HCT116 (cell line): ENCODE data around the gene OR6A2. TPM values are rescaled to one million over a fixed set of nuclear protein-coding genes. Genes with fewer than 3 reads are reported as not detected.

Experiments
- ATAC-seq: fragments of 200-7000 bp; cut with Tn5 transposase; 2 replicates; pipeline ENCODE4 v1.9.1; 2020; ENCODE audit warnings: mild to moderate bottlenecking, moderate library complexity
- BruUV-seq: library from RNA; stranded (reverse); fragments of 400-500 nt; replicated peaks from 2 replicates; lab custom pipeline; 2021; lab: Mats Ljungman, UMichigan
- CTCF ChIA-PET: fragments of 300-600 bp; sonication (Branson Sonifier 250); formaldehyde crosslinking; loops from one replicate; lab custom pipeline; 2021; ENCODE audit warnings: antibody characterized with exemption; lab: Charles Lee
- POLR2A ChIA-PET: fragments of 300-600, 350-600 bp; sonication (Branson Sonifier 250); formaldehyde crosslinking; loops from one replicate; lab custom pipeline; 2021; ENCODE audit warnings: antibody characterized with exemption; lab: Charles Lee
- RAD21 ChIA-PET, 2 experiments: fragments of 300-600 bp; sonication (Branson Sonifier 250); formaldehyde crosslinking; loops; one replicate each; lab custom pipeline; 2023; ENCODE audit warnings: low total read pairs in 2 of 2; ENCODE audit not compliant: uncharacterized antibody in 2 of 2, unreplicated experiment in 2 of 2, low non-redundant PET in 1 of 2; lab: Charles Lee
- DNase-seq: peaks from one replicate; pipeline ENCODE4 v3.0.0-alpha.2; 2010; ENCODE audit warnings: low read depth, low spot score
- H2AFZ ChIP-seq: fragments of 200-600 bp; shearing (Covaris generic), sonication (generic); 2 replicates; pipeline ENCODE4 v1.6.1; 2017; ENCODE audit warnings: low read depth, mixed run types, mixed read lengths, antibody characterized with exemption, low read length; ENCODE audit not compliant: poor library complexity, severe bottlenecking
- H3K27ac ChIP-seq: 2 replicates; pipeline ENCODE4 v1.5.1; 2012; ENCODE audit warnings: low read depth, low read length
- H3K27me3 ChIP-seq: fragments of 200-600 bp; sonication (generic); 2 replicates; pipeline ENCODE4 v1.6.1; 2016; ENCODE audit warnings: mixed run types, low read length, mixed read lengths; ENCODE audit not compliant: insufficient read depth
- H3K36me3 ChIP-seq, 2 experiments: fragments of 200-500 bp in 1 of 2; fragments of 200-600 bp in 1 of 2; sonication (Bioruptor generic) in 1 of 2; sonication (generic) in 1 of 2; 2 replicates each; pipeline versions ENCODE4 v1.5.1 to v1.6.1; 2014 to 2016; ENCODE audit warnings: low read length in 2 of 2, inconsistent platforms in 1 of 2, mixed read lengths in 1 of 2, mixed run types in 1 of 2; ENCODE audit not compliant: insufficient read depth in 2 of 2, control insufficient read depth in 1 of 2
- H3K4me1 ChIP-seq, 2 experiments: fragments of 200-600 bp in 1 of 2; sonication (generic) in 1 of 2; 2 replicates each; pipeline versions ENCODE4 v1.5.1 to v1.6.1; 2012 to 2017; ENCODE audit warnings: low read length in 2 of 2, inconsistent platforms in 1 of 2, mild to moderate bottlenecking in 1 of 2, mixed read lengths in 1 of 2, mixed run types in 1 of 2, moderate library complexity in 1 of 2; ENCODE audit not compliant: insufficient read depth in 2 of 2, control insufficient read depth in 1 of 2
- H3K4me2 ChIP-seq: fragments of 200-600 bp; sonication (generic); 2 replicates; pipeline ENCODE4 v1.6.1; 2017; ENCODE audit warnings: mixed run types, low read length, mixed read lengths
- H3K4me3 ChIP-seq, 2 experiments: fragments of 200-600 bp in 1 of 2; sonication (generic) in 1 of 2; replicated peaks in 1 of 2; 2 replicates each; pipeline ENCODE4 v1.5.1; 2011 to 2016; ENCODE audit warnings: low read length in 2 of 2, control low read depth in 1 of 2, low read depth in 1 of 2, mild to moderate bottlenecking in 1 of 2, mixed read lengths in 1 of 2, mixed run types in 1 of 2
- H3K79me2 ChIP-seq: fragments of 200-600 bp; sonication (generic); 2 replicates; pipeline ENCODE4 v1.6.1; 2017; ENCODE audit warnings: mild to moderate bottlenecking, mixed run types, low read length, moderate library complexity, mixed read lengths; ENCODE audit not compliant: insufficient read depth
- H3K9ac ChIP-seq: fragments of 200-600 bp; sonication (generic); 2 replicates; pipeline ENCODE4 v1.6.1; 2016; ENCODE audit warnings: low read length, mixed read lengths
- H3K9me2 ChIP-seq: fragments of 200-600 bp; sonication (generic), shearing (Covaris generic); 2 replicates; pipeline ENCODE4 v1.6.1; 2017; ENCODE audit warnings: mixed run types, mild to moderate bottlenecking, moderate library complexity; ENCODE audit not compliant: insufficient read depth
- H3K9me3 ChIP-seq, 2 experiments: fragments of 200-500 bp in 1 of 2; fragments of 200-600 bp in 1 of 2; sonication (Bioruptor generic) in 1 of 2; sonication (generic) in 1 of 2; 2 replicates each; pipeline ENCODE4 v1.6.1; 2014 to 2017; ENCODE audit warnings: low read length in 2 of 2, mixed read lengths in 2 of 2, inconsistent platforms in 1 of 2, low read depth in 1 of 2, mild to moderate bottlenecking in 1 of 2, mixed run types in 1 of 2, moderate library complexity in 1 of 2; ENCODE audit not compliant: control insufficient read depth in 1 of 2, insufficient read depth in 1 of 2
- H4K20me1 ChIP-seq: fragments of 200-600 bp; sonication (generic), shearing (Covaris generic); 2 replicates; pipeline ENCODE4 v1.6.1; 2017; ENCODE audit warnings: mixed run types, mild to moderate bottlenecking, moderate library complexity; ENCODE audit not compliant: insufficient read depth
- CEBPB ChIP-seq: IDR thresholded peaks from 2 replicates; pipeline ENCODE4 v1.6.1; 2012; ENCODE audit warnings: low read depth
- ELF1 ChIP-seq: IDR thresholded peaks from 2 replicates; pipeline ENCODE4 v1.6.1; 2012; ENCODE audit warnings: low read depth, borderline replicate concordance
- FOSL1 ChIP-seq: IDR thresholded peaks from 2 replicates; pipeline ENCODE4 v1.6.1; 2012; ENCODE audit warnings: low read depth
- JUND ChIP-seq: IDR thresholded peaks from 2 replicates; pipeline ENCODE4 v1.6.1; 2012
- RAD21 ChIP-seq: IDR thresholded peaks from 2 replicates; pipeline ENCODE4 v1.6.1; 2012; ENCODE audit warnings: low read depth, mild to moderate bottlenecking
- SIN3A ChIP-seq: IDR thresholded peaks from 2 replicates; pipeline ENCODE4 v1.6.1; 2012; ENCODE audit warnings: low read depth
- YY1 ChIP-seq: IDR thresholded peaks from 2 replicates; pipeline ENCODE4 v1.6.1; 2011; ENCODE audit warnings: low read length, low read depth, moderate library complexity, mild to moderate bottlenecking; ENCODE audit not compliant: insufficient replicate concordance; ENCODE audit errors: extremely low read depth
- ZFX ChIP-seq: fragments of 450-650 bp; IDR thresholded peaks from 2 replicates; pipeline ENCODE4 v1.6.1; 2017
- ZNF274 ChIP-seq: fragments of 200-500 bp; sonication (Bioruptor generic); IDR thresholded peaks from 2 replicates; pipeline ENCODE4 v1.6.1; 2014; ENCODE audit warnings: mild to moderate bottlenecking, low read depth, low read length, inconsistent platforms
- intact Hi-C: fragments of 100-400 bp; cut with micrococcal nuclease; formaldehyde crosslinking; loops from 2 replicates; pipeline ENCODE4 v1.10.0; 2022
- total RNA-seq: library from RNA; stranded (reverse); gene quantifications from one replicate; pipeline ENCODE4 v1.2.1, GENCODE V29; 2021; ENCODE audit not compliant: unreplicated experiment
- TF ChIP-seq, protein P1 (sequence below): IDR thresholded peaks from 2 replicates; pipeline ENCODE4 v1.6.1; 2012
- TF ChIP-seq, protein P2 (sequence below), 3 experiments: fragments of 200-600 bp in 1 of 3; sonication (generic) in 1 of 3; IDR thresholded peaks in 2 of 3; conservative IDR thresholded peaks in 1 of 3; 2 replicates each; pipeline ENCODE4 v1.5.1; 2012 to 2017; ENCODE audit warnings: low read depth in 2 of 3, low read length in 2 of 3, antibody characterized with exemption in 1 of 3, borderline replicate concordance in 1 of 3, control low read depth in 1 of 3, mild to moderate bottlenecking in 1 of 3, mixed read lengths in 1 of 3, mixed run types in 1 of 3, moderate library complexity in 1 of 3; ENCODE audit not compliant: insufficient read depth in 1 of 3
- TF ChIP-seq, protein P3 (sequence below): IDR thresholded peaks from 2 replicates; pipeline ENCODE4 v1.6.1; 2012; ENCODE audit warnings: low read depth

The OR6A2 gene
- total RNA-seq, 1 experiment from 2014 or later, result 0.22 TPM

DNA sequence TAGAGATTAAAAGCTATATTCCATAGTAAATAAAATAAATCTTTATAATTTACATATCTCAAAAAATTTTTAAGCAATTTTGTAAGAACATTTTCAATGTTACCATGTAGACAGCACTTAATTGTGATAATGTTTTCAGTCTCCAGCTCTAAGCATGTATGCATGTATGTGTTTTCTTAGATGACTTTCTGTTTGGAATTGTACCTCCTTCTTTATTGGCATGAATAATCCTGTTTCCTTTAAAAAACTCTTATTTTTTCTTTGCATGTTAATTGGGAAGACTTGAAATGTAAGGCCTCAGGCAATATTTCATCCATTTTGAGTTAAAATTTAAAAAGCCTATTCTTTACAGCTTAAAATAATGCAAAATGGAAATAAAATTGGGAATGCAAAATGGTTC lies 18.7 kb downstream of the OR6A2 start:
- no peak for DNase-seq
- CTCF ChIA-PET, result interaction anchor here (0.8 kb wide), 1 partner anchor 31 kb away, joined by 3 read pairs; no protein-coding TSS in a partner anchor
- ATAC-seq, result no peak
- H2AFZ ChIP-seq, result no peak overlapping the region
- no TSS peak for BruUV-seq
- H3K4me1 ChIP-seq, result no peaks in the 10 kb centered on the region
- no peaks in the 10 kb centered on the region; the same call in 1 of the 2 replicates for H3K9me2 ChIP-seq
- H3K27ac ChIP-seq, result no peak overlapping the region
- H3K79me2 ChIP-seq, result no peaks in the 10 kb centered on the region
- no peaks in the 10 kb centered on the region for H3K36me3 ChIP-seq
- RAD21 ChIA-PET, result no interaction called here
- H3K9ac ChIP-seq, result no peak overlapping the region
- no peak overlapping the region for H3K4me2 ChIP-seq
- H3K9me3 ChIP-seq, result no peaks in the 10 kb centered on the region
- POLR2A ChIA-PET, result no interaction called here
- no peaks in the 10 kb centered on the region for H4K20me1 ChIP-seq
- H3K4me3 ChIP-seq, result no peak overlapping the region
- intact Hi-C loops, result no loop called here
- 0 out of 2 replicates have a peak, but pooled peaks cover 21% of the 10 kb centered on the region for H3K27me3 ChIP-seq
- TF ChIP-seq, protein P1, sequence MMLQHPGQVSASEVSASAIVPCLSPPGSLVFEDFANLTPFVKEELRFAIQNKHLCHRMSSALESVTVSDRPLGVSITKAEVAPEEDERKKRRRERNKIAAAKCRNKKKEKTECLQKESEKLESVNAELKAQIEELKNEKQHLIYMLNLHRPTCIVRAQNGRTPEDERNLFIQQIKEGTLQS, result no peak
- TF ChIP-seq, protein P2, sequence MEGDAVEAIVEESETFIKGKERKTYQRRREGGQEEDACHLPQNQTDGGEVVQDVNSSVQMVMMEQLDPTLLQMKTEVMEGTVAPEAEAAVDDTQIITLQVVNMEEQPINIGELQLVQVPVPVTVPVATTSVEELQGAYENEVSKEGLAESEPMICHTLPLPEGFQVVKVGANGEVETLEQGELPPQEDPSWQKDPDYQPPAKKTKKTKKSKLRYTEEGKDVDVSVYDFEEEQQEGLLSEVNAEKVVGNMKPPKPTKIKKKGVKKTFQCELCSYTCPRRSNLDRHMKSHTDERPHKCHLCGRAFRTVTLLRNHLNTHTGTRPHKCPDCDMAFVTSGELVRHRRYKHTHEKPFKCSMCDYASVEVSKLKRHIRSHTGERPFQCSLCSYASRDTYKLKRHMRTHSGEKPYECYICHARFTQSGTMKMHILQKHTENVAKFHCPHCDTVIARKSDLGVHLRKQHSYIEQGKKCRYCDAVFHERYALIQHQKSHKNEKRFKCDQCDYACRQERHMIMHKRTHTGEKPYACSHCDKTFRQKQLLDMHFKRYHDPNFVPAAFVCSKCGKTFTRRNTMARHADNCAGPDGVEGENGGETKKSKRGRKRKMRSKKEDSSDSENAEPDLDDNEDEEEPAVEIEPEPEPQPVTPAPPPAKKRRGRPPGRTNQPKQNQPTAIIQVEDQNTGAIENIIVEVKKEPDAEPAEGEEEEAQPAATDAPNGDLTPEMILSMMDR (IDR thresholded peaks at IDR 0.05 in 2 of 3, conservative IDR thresholded peaks at IDR 0.05 in 1 of 3; ENCODE audit: borderline replicate concordance in 1 of 3, insufficient read depth in 1 of 3, low read depth in 2 of 3, low read length in 2 of 3), result no peak
- TF ChIP-seq, protein P3, sequence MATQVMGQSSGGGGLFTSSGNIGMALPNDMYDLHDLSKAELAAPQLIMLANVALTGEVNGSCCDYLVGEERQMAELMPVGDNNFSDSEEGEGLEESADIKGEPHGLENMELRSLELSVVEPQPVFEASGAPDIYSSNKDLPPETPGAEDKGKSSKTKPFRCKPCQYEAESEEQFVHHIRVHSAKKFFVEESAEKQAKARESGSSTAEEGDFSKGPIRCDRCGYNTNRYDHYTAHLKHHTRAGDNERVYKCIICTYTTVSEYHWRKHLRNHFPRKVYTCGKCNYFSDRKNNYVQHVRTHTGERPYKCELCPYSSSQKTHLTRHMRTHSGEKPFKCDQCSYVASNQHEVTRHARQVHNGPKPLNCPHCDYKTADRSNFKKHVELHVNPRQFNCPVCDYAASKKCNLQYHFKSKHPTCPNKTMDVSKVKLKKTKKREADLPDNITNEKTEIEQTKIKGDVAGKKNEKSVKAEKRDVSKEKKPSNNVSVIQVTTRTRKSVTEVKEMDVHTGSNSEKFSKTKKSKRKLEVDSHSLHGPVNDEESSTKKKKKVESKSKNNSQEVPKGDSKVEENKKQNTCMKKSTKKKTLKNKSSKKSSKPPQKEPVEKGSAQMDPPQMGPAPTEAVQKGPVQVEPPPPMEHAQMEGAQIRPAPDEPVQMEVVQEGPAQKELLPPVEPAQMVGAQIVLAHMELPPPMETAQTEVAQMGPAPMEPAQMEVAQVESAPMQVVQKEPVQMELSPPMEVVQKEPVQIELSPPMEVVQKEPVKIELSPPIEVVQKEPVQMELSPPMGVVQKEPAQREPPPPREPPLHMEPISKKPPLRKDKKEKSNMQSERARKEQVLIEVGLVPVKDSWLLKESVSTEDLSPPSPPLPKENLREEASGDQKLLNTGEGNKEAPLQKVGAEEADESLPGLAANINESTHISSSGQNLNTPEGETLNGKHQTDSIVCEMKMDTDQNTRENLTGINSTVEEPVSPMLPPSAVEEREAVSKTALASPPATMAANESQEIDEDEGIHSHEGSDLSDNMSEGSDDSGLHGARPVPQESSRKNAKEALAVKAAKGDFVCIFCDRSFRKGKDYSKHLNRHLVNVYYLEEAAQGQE, result no peak
- TF ChIP-seq FOSL1 (no peak), SIN3A (no peak), ELF1 (no peak), YY1 (no peak), JUND (no peak), RAD21 (no peak), ZFX (no peak), CEBPB (no peak), ZNF274 (no peak)
